ENCODE data around the gene NLGN2. TPM values are rescaled to one million over a fixed set of nuclear protein-coding genes. Genes with fewer than 3 reads are reported as not detected.

Gene NLGN2
- total and polyA plus RNA-seq, 2 donors: 8.5 to 40.9 TPM

DNA sequence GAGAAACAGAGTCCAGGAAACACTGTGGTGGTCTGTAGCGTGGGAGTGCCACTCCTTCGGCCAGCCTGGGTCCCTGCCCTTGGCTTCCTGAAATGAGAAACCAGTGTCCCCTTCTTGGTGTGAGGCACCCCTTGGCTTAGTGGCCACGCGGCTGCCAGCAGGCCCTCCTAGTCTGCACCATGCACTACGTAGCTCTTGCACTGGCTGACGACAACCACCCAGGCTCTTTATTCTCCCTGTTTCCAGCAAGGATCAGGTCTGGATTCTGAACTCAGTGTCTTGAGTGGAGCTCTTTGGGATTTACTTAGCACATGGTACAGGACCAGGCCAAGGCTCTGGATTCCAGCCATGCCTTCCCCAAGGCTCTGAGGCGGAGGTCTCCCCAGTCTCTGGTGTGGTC lies 19.9 kb downstream of the NLGN2 start:
- H3K36me3 ChIP-seq (ENCODE audit: insufficient read depth): no peaks in the 10 kb centered on the region
- H3K4me1 ChIP-seq (ENCODE audit: insufficient read depth): no peaks in the 10 kb centered on the region
- WGBS: 89% methylated on average over 7 of the region's 7 CpGs
- no peak for DNase-seq (ENCODE audit: extremely low spot score)
- H3K4me3 ChIP-seq (ENCODE audit: low read depth, low read length): no peak overlapping the region
- no peak overlapping the region for H3K27ac ChIP-seq (ENCODE audit: low read depth)

- DNase-seq (ENCODE audit: extremely low spot score): no peak
- Histone ChIP-seq H3K4me3 (ENCODE audit: low read depth, low read length) (no peak within 1 kb of the TSS), H3K36me3 (ENCODE audit: insufficient read depth) (no peaks in the 10 kb centered on the region), H3K4me1 (ENCODE audit: insufficient read depth) (no peaks in the 10 kb centered on the region), H3K27ac (ENCODE audit: low read depth) (no peak within 1 kb of the TSS)
- 64% methylated on average over 5 of the region's 5 CpGs for WGBS
Observed at GRCh38 chr17:7428557-7428956, 20.9 kb downstream of the NLGN2 start, which contains the start of gene SPEM3. Gene SPEM3, plus strand, starts transcription at chr17:7428857. Its CDS starts 46 bp downstream, at chr17:7428903.

DNA sequence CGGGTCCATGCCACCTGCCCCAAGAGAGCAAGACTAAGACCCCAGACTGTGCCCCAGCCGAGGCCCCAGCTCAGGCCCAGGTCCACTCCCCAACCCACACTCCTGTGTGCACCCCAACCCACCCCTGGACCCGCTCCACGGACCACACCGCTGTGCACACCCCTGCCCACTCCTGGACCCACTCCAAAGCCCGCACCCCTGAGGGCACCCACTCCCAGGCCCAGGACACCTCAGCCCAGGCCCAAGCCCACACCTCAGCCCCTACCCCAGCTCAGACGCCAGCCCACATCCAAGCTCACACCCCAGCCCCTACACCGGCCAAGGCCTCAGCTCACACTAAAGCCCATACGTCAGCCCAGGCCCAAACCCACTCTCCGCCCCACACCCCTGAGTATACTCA lies 22.1 kb downstream of the NLGN2 start:
- DNase-seq (ENCODE audit: extremely low spot score): no peak
- Histone ChIP-seq H3K36me3 (ENCODE audit: insufficient read depth) (no peaks in the 10 kb centered on the region), H3K27ac (ENCODE audit: low read depth) (no peak overlapping the region), H3K4me1 (ENCODE audit: insufficient read depth) (no peaks in the 10 kb centered on the region), H3K4me3 (ENCODE audit: low read depth, low read length) (no peak overlapping the region)
- WGBS: 93% methylated on average over 10 of the region's 10 CpGs

- H3K27ac ChIP-seq (ENCODE audit: low read depth): no peak overlapping the region
- H3K4me3 ChIP-seq (ENCODE audit: low read depth, low read length): no peak overlapping the region
- 89% methylated on average over 1 of the region's 1 CpG for WGBS
- H3K36me3 ChIP-seq (ENCODE audit: insufficient read depth): no peaks in the 10 kb centered on the region
- DNase-seq (ENCODE audit: extremely low spot score): no peak
- H3K4me1 ChIP-seq (ENCODE audit: insufficient read depth): no peaks in the 10 kb centered on the region
Observed at GRCh38 chr17:7431231-7431630, 23.6 kb downstream of the NLGN2 start.

DNA sequence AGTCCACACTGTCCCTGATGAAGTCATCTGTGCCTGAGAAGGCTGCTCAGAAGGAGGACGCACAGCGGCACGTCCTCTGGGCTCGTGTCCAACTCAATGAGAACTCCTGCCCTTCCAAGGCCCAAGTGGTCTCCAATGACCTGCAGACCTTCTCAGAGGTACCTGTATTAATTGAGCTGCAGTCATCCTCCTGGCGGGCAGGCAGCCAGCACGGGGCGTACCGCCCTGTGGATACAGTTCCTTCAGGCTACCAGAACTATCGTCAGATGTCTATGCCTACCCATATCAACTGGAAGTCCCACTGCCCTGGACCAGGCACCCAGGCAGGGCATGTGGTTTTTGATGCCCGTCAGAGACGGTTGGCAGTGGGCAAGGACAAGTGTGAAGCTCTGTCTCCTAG lies 24.7 kb downstream of the NLGN2 start:
- DNase-seq (ENCODE audit: extremely low spot score): no peak
- WGBS: 92% methylated on average over 11 of the region's 11 CpGs
- H3K4me3 ChIP-seq (ENCODE audit: low read depth, low read length): no peak overlapping the region
- H3K4me1 ChIP-seq (ENCODE audit: insufficient read depth): no peaks in the 10 kb centered on the region
- H3K36me3 ChIP-seq (ENCODE audit: insufficient read depth): no peaks in the 10 kb centered on the region
- H3K27ac ChIP-seq (ENCODE audit: low read depth): no peak overlapping the region

- no peak for DNase-seq (ENCODE audit: extremely low spot score)
- Histone ChIP-seq H3K4me3 (ENCODE audit: low read depth, low read length) (peak overlapping the region; percentile 37), H3K36me3 (ENCODE audit: insufficient read depth) (no peaks in the 10 kb centered on the region), H3K4me1 (ENCODE audit: insufficient read depth) (peaks cover 2% of the 10 kb centered on the region), H3K27ac (ENCODE audit: low read depth) (peak overlapping the region; percentile 47)
- 8% methylated on average over 49 of the region's 49 CpGs for WGBS
Observed at GRCh38 chr17:7435676-7436555, 28.3 kb downstream of the NLGN2 start.

GRCh38 chr17:7436556-7437368 lies 29.1 kb downstream of the NLGN2 start:
- Histone ChIP-seq H3K4me3 (ENCODE audit: low read depth, low read length) (peak overlapping the region; percentile 17), H3K36me3 (ENCODE audit: insufficient read depth) (no peaks in the 10 kb centered on the region), H3K27ac (ENCODE audit: low read depth) (peak overlapping the region; percentile 15), H3K4me1 (ENCODE audit: insufficient read depth) (peaks cover 2% of the 10 kb centered on the region)
- DNase-seq (ENCODE audit: extremely low spot score): no peak
- WGBS: 5% methylated on average over 92 of the region's 92 CpGs

GRCh38 chr17:7437369-7437863 lies 29.8 kb downstream of the NLGN2 start:
- 22% methylated on average over 31 of the region's 31 CpGs for WGBS
- DNase-seq (ENCODE audit: extremely low spot score): no peak
- Histone ChIP-seq H3K36me3 (ENCODE audit: insufficient read depth) (no peaks in the 10 kb centered on the region), H3K4me3 (ENCODE audit: low read depth, low read length) (peak overlapping the region; percentile 17), H3K4me1 (ENCODE audit: insufficient read depth) (peaks cover 2% of the 10 kb centered on the region), H3K27ac (ENCODE audit: low read depth) (peak overlapping the region; percentile 15)

DNA sequence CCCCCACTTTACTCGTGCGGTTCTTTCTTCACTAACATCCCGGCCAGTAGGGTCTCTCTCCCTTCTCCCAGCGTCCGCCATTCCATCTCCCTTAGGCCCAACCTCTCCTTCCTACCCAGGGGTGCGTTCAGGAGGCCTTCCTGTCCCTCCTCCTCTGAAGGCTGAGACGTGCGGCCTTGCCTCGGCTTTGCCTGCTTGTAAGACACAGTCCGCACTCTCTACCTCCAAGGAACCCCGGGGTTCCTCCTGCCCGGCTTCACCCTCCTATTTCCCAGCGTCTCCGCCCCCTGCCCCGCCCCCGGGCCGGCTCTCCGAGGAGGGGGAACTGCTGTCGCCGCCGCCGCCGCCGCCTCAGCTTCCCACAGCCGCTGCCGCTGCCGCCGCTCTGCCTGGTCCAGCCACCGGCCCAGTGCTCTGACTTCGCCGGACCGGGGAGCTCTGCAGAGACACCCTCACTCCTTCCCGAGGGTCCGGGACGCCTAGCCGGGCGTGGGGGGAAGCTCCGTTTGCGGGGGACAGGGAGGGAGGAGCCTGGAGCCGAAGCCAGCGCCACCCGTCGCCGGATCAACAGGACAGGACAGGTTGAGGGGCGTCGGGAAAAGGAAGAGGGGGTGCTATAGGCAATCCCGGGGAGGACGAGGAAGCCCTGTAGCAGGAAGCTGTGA lies 30.4 kb downstream of the NLGN2 start:
- Histone ChIP-seq H3K36me3 (ENCODE audit: insufficient read depth) (no peaks in the 10 kb centered on the region), H3K27ac (ENCODE audit: low read depth) (no peak overlapping the region), H3K4me3 (ENCODE audit: low read depth, low read length) (no peak overlapping the region), H3K4me1 (ENCODE audit: insufficient read depth) (peaks cover 2% of the 10 kb centered on the region)
- DNase-seq (ENCODE audit: extremely low spot score): no peak
- 13% methylated on average over 48 of the region's 48 CpGs for WGBS

- Histone ChIP-seq H3K4me1 (ENCODE audit: insufficient read depth) (peaks cover 2% of the 10 kb centered on the region), H3K4me3 (ENCODE audit: low read depth, low read length) (no peak overlapping the region), H3K27ac (ENCODE audit: low read depth) (no peak overlapping the region), H3K36me3 (ENCODE audit: insufficient read depth) (no peaks in the 10 kb centered on the region)
- 60% methylated on average over 11 of the region's 11 CpGs for WGBS
- DNase-seq (ENCODE audit: extremely low spot score): no peak
Observed at GRCh38 chr17:7438656-7439460, 31.2 kb downstream of the NLGN2 start.

DNA sequence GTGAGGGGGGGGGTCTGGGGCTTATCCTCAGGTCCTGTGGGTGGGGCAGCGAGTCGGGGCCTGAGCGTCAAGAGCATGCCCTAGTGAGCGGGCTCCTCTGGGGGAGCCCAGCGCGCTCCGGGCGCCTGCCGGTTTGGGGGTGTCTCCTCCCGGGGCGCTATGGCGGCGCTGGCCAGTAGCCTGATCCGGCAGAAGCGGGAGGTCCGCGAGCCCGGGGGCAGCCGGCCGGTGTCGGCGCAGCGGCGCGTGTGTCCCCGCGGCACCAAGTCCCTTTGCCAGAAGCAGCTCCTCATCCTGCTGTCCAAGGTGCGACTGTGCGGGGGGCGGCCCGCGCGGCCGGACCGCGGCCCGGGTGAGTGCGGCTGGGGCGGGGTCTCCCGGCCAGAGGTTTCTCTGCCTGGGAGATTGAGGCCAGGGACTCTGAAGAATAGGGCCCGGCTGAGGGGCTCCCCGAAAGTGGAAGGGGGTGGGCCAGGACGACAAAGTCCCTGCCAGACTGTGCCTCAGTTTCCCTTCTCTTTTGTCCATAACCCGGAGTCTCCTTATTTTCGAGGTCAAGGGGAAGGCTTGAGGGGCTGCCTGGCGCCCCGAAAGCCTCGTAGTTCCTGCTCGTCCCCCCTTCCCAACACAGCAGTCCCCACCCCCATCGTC lies 31.9 kb downstream of the NLGN2 start, which contains the start of gene FGF11:
Gene FGF11 (plus strand): TSS at position 51 of the 651 bp plus-strand sequence. CDS start 109 bp downstream, at position 160.
- DNase-seq (ENCODE audit: extremely low spot score): no peak
- no peaks in the 10 kb centered on the region for H3K36me3 ChIP-seq (ENCODE audit: insufficient read depth)
- no peak within 1 kb of the TSS for H3K27ac ChIP-seq (ENCODE audit: low read depth)
- 3% methylated on average over 50 of the region's 50 CpGs for WGBS
- peaks cover 2% of the 10 kb centered on the region for H3K4me1 ChIP-seq (ENCODE audit: insufficient read depth)
- peak within 1 kb of the TSS; percentile 24 for H3K4me3 ChIP-seq (ENCODE audit: low read depth, low read length)

DNA sequence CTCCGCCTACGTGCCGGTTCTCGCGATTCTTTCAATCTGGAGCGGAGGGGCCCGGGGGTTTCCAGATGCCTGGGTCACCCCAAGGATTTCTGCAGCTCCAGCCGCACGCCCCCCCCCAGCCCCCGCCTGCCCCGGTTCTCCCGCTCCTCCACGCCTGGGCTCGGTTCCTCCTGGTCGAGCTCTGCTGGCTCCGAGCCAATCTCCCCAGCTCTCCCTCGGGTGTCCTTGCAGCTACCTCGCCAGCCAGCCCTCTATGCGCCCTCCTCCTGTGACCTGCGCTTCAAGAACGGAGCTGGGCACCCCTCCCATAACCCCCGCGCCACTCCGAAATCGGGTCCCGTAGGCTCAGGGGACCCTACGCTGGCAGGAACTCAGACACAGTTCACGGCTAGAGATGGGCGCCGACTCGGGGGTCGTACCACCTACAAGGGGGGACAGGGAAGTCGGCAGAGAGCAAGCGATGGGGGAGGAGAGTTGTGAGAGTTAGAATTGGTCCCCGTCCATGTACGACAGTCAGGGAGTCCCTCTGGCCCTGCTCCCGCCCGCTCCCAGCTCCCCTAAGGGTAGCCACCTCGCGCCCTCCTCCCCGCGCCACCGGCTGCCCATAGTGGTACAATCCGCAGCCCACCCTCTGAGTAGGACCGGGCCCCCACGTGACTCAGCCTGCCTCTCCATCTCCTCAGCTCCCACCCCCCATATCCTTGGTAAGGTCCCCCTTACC lies 32.6 kb downstream of the NLGN2 start:
- 4% methylated on average over 46 of the region's 46 CpGs for WGBS
- Histone ChIP-seq H3K4me1 (ENCODE audit: insufficient read depth) (peaks cover 2% of the 10 kb centered on the region), H3K27ac (ENCODE audit: low read depth) (no peak overlapping the region), H3K4me3 (ENCODE audit: low read depth, low read length) (peak overlapping the region; percentile 24), H3K36me3 (ENCODE audit: insufficient read depth) (no peaks in the 10 kb centered on the region)
- DNase-seq (ENCODE audit: extremely low spot score): no peak
